Breast epithelium (tissue), 3 donors: ENCODE results near the gene KLK4.

ENCODE experiments used
- CTCF ChIP-seq, 3 donors: fragments of 450-650 bp; IDR thresholded peaks; one replicate each; pipeline ENCODE4 v1.5.1; 2016 to 2017; ENCODE audit warnings: antibody characterized with exemption in 3 of 3, mild to moderate bottlenecking in 3 of 3, moderate library complexity in 3 of 3
- POLR2A ChIP-seq: fragments of 450-650 bp; IDR thresholded peaks from one replicate; pipeline ENCODE4 v1.6.1; 2016; ENCODE audit warnings: antibody characterized with exemption, mild to moderate bottlenecking, moderate library complexity
- POLR2AphosphoS5 ChIP-seq, 3 donors: sonication (generic); formaldehyde crosslinking; IDR thresholded peaks; one replicate each; pipeline ENCODE4 v1.6.1; 2017; ENCODE audit warnings: antibody characterized with exemption in 3 of 3

DNA sequence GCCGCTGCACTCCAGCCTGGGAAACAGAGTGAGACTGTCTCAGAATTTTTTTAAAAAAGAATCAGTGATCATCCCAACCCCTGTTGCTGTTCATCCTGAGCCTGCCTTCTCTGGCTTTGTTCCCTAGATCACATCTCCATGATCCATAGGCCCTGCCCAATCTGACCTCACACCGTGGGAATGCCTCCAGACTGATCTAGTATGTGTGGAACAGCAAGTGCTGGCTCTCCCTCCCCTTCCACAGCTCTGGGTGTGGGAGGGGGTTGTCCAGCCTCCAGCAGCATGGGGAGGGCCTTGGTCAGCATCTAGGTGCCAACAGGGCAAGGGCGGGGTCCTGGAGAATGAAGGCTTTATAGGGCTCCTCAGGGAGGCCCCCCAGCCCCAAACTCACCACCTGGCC is 38.1 kb downstream of the KLK4 start, which contains the start of gene KLK2:
- TF ChIP-seq CTCF (IDR thresholded peaks at IDR 0.05) (no peak), POLR2A (no peak), POLR2AphosphoS5 (IDR thresholded peaks at IDR 0.05) (no peak)
